Measurements from ENCODE around the gene GMDS. TPM values are rescaled to one million over a fixed set of nuclear protein-coding genes. Genes with fewer than 3 reads are reported as not detected.

Gene GMDS
- total RNA-seq, 2 experiments from 2014 or later, result 13.9 to 16.4 TPM

GRCh38 chr6:1657771-1658165, 587.6 kb downstream of the GMDS start:
- Histone ChIP-seq H3K4me1 (ENCODE audit: insufficient read depth, low read length) (no peaks in the 10 kb centered on the region), H3K4me3 (ENCODE audit: low read length) (no peak overlapping the region), H3K27me3 (ENCODE audit: control insufficient read depth in 1 of 2, insufficient read depth in 2 of 2, low read length in 2 of 2) (no peaks in the 10 kb centered on the region), H3K27ac (ENCODE audit: low read depth in 1 of 2, low read length in 2 of 2) (no peak overlapping the region), H3K9me3 (ENCODE audit: control insufficient read depth in 1 of 2, insufficient read depth in 1 of 2, low read length in 2 of 2) (no peaks in the 10 kb centered on the region), H3K36me3 (ENCODE audit: insufficient read depth, low read length) (no peaks in the 10 kb centered on the region)
- intact Hi-C loops (cut with DNase I, micrococcal nuclease), result no loop called here
- no peak for TF ChIP-seq CTCF (IDR thresholded peaks at IDR 0.05)
- H3K27ac Mint-ChIP-seq, result no peak overlapping the region
- no peaks in the 10 kb centered on the region for H3K4me1 Mint-ChIP-seq (ENCODE audit: low read depth)
- DNase-seq (no peak), ATAC-seq (ENCODE audit: poor library complexity) (no peak)
- H3K27me3 Mint-ChIP-seq, result no peaks in the 10 kb centered on the region
- H3K4me3 Mint-ChIP-seq, result no peak overlapping the region
- CTCF ChIA-PET, result no interaction called here
- POLR2A ChIA-PET, result no interaction called here
- H3K36me3 Mint-ChIP-seq (ENCODE audit: low read depth), result no peaks in the 10 kb centered on the region
- H3K9me3 Mint-ChIP-seq, result no peaks in the 10 kb centered on the region

GRCh38 chr6:1657116-1657770, 588.2 kb downstream of the GMDS start:
- H3K9me3 ChIP-seq (ENCODE audit: control insufficient read depth in 1 of 2, insufficient read depth in 1 of 2, low read length in 2 of 2), result no peaks in the 10 kb centered on the region
- no peak for TF ChIP-seq CTCF (IDR thresholded peaks at IDR 0.05)
- no peak for DNase-seq
- POLR2A ChIA-PET, result no interaction called here
- H3K27me3 ChIP-seq (ENCODE audit: control insufficient read depth in 1 of 2, insufficient read depth in 2 of 2, low read length in 2 of 2), result no peaks in the 10 kb centered on the region
- ATAC-seq (ENCODE audit: poor library complexity), result no peak
- no peak overlapping the region for H3K4me3 Mint-ChIP-seq
- no peaks in the 10 kb centered on the region for H3K4me1 ChIP-seq (ENCODE audit: insufficient read depth, low read length)
- no peaks in the 10 kb centered on the region for H3K27me3 Mint-ChIP-seq
- CTCF ChIA-PET, result no interaction called here
- no peak overlapping the region for H3K27ac Mint-ChIP-seq
- H3K36me3 ChIP-seq (ENCODE audit: insufficient read depth, low read length), result no peaks in the 10 kb centered on the region
- no peaks in the 10 kb centered on the region for H3K4me1 Mint-ChIP-seq (ENCODE audit: low read depth)
- H3K27ac ChIP-seq (ENCODE audit: low read depth in 1 of 2, low read length in 2 of 2), result no peak overlapping the region
- H3K9me3 Mint-ChIP-seq, result no peaks in the 10 kb centered on the region
- no peak overlapping the region for H3K4me3 ChIP-seq (ENCODE audit: low read length)
- intact Hi-C loops (cut with DNase I, micrococcal nuclease), result no loop called here
- no peaks in the 10 kb centered on the region for H3K36me3 Mint-ChIP-seq (ENCODE audit: low read depth)

GRCh38 chr6:1654054-1654453, 591.4 kb downstream of the GMDS start:
- H3K36me3 Mint-ChIP-seq (ENCODE audit: low read depth), result no peaks in the 10 kb centered on the region
- no peak overlapping the region for H3K4me3 Mint-ChIP-seq
- ChIA-PET POLR2A (no interaction called here), CTCF (no interaction called here)
- H3K27ac Mint-ChIP-seq, result no peak overlapping the region
- H3K9me3 ChIP-seq (ENCODE audit: control insufficient read depth in 1 of 2, insufficient read depth in 1 of 2, low read length in 2 of 2), result no peaks in the 10 kb centered on the region
- intact Hi-C loops (cut with DNase I, micrococcal nuclease), result no loop called here
- no peak overlapping the region for H3K27ac ChIP-seq (ENCODE audit: low read depth in 1 of 2, low read length in 2 of 2)
- H3K4me1 Mint-ChIP-seq (ENCODE audit: low read depth), result no peaks in the 10 kb centered on the region
- no peaks in the 10 kb centered on the region for H3K4me1 ChIP-seq (ENCODE audit: insufficient read depth, low read length)
- no peaks in the 10 kb centered on the region for H3K9me3 Mint-ChIP-seq
- H3K27me3 ChIP-seq (ENCODE audit: control insufficient read depth in 1 of 2, insufficient read depth in 2 of 2, low read length in 2 of 2), result no peaks in the 10 kb centered on the region
- TF ChIP-seq CTCF (IDR thresholded peaks at IDR 0.05), result no peak
- no peak for ATAC-seq (ENCODE audit: poor library complexity)
- H3K36me3 ChIP-seq (ENCODE audit: insufficient read depth, low read length), result no peaks in the 10 kb centered on the region
- H3K4me3 ChIP-seq (ENCODE audit: low read length), result no peak overlapping the region
- no peak for DNase-seq
- no peaks in the 10 kb centered on the region for H3K27me3 Mint-ChIP-seq

All from CD4-positive, alpha-beta T cell (primary cell).